ENCODE data around the gene SERPINB6. TPM values are rescaled to one million over a fixed set of nuclear protein-coding genes. Genes with fewer than 3 reads are reported as not detected.
"Not testable (repeated sequence)": the region's sequence is repeated elsewhere in the genome, so short reads cannot be mapped to it uniquely, and the experiment has no call there.

Gene SERPINB6
- total RNA-seq, 2 experiments from 2014 or later = 85.3 to 85.6 TPM

GRCh38 chr6:2917065-2917464 lies 54.3 kb downstream of the SERPINB6 start:
- DNase-seq = no peak
- peaks cover 2% of the 10 kb centered on the region for H3K27me3 Mint-ChIP-seq
- H3K36me3 Mint-ChIP-seq = peaks cover 6% of the 10 kb centered on the region
- H3K9me3 Mint-ChIP-seq = peaks cover 3% of the 10 kb centered on the region
- POLR2A ChIA-PET = interaction anchor here (1.0 kb wide), 1 partner anchor 40 kb away, joined by 3 read pairs; no protein-coding TSS in a partner anchor
- peaks cover 16% of the 10 kb centered on the region for H3K4me1 Mint-ChIP-seq
- no peak overlapping the region for H3K4me3 Mint-ChIP-seq
- no peak overlapping the region for H3K27ac Mint-ChIP-seq
- ATAC-seq (ENCODE audit: low read depth) = no peak

GRCh38 chr6:2916158-2916925 lies 55.0 kb downstream of the SERPINB6 start:
- H3K9me3 Mint-ChIP-seq = peaks cover 3% of the 10 kb centered on the region
- POLR2A ChIA-PET = interaction anchor here (1.0 to 1.1 kb wide), 2 partner anchors 40 to 75 kb away, joined by 3 read pairs; partner anchors contain the start of gene SERPINB1
- H3K4me1 Mint-ChIP-seq = peaks cover 21% of the 10 kb centered on the region
- H3K36me3 Mint-ChIP-seq = peaks cover 6% of the 10 kb centered on the region
- H3K27me3 Mint-ChIP-seq = no peaks in the 10 kb centered on the region
- H3K27ac Mint-ChIP-seq = no peak overlapping the region
- no peak overlapping the region for H3K4me3 Mint-ChIP-seq
- ATAC-seq (ENCODE audit: low read depth) (no peak), DNase-seq (no peak)

- ATAC-seq (ENCODE audit: low read depth) (no peak), DNase-seq (no peak)
- H3K36me3 Mint-ChIP-seq = peaks cover 6% of the 10 kb centered on the region
- H3K27me3 Mint-ChIP-seq = no peaks in the 10 kb centered on the region
- no peak overlapping the region for H3K27ac Mint-ChIP-seq
- H3K4me1 Mint-ChIP-seq = peaks cover 22% of the 10 kb centered on the region
- no peak overlapping the region for H3K4me3 Mint-ChIP-seq
- H3K9me3 Mint-ChIP-seq = peaks cover 3% of the 10 kb centered on the region
- POLR2A ChIA-PET = no interaction called here
These were observed 56.2 kb downstream of the SERPINB6 start for GRCh38 chr6:2915150-2915549.

GRCh38 chr6:2914318-2914660 lies 57.1 kb downstream of the SERPINB6 start:
- H3K4me1 Mint-ChIP-seq = peaks cover 26% of the 10 kb centered on the region
- ATAC-seq (ENCODE audit: low read depth) (no peak), DNase-seq (no peak)
- no peak overlapping the region for H3K27ac Mint-ChIP-seq
- H3K4me3 Mint-ChIP-seq = no peak overlapping the region
- POLR2A ChIA-PET = interaction anchor here (1.3 kb wide), 1 partner anchor 12 kb away, joined by 4 read pairs; no protein-coding TSS in a partner anchor
- H3K9me3 Mint-ChIP-seq = peaks cover 1% of the 10 kb centered on the region
- no peaks in the 10 kb centered on the region for H3K27me3 Mint-ChIP-seq
- peaks cover 2% of the 10 kb centered on the region for H3K36me3 Mint-ChIP-seq

GRCh38 chr6:2913621-2914317 lies 57.6 kb downstream of the SERPINB6 start:
- H3K4me3 Mint-ChIP-seq = no peak overlapping the region
- POLR2A ChIA-PET = interaction anchor here (1.3 kb wide), 1 partner anchor 12 kb away, joined by 4 read pairs; no protein-coding TSS in a partner anchor
- no peaks in the 10 kb centered on the region for H3K36me3 Mint-ChIP-seq
- no peaks in the 10 kb centered on the region for H3K27me3 Mint-ChIP-seq
- H3K9me3 Mint-ChIP-seq = no peaks in the 10 kb centered on the region
- DNase-seq (no peak), ATAC-seq (ENCODE audit: low read depth) (no peak)
- peaks cover 22% of the 10 kb centered on the region for H3K4me1 Mint-ChIP-seq
- H3K27ac Mint-ChIP-seq = peak overlapping the region; percentile 30

- no peak for DNase-seq
- Mint-ChIP-seq H3K27ac (no peak overlapping the region), H3K36me3 (no peaks in the 10 kb centered on the region), H3K27me3 (peaks cover 1% of the 10 kb centered on the region), H3K4me3 (no peak overlapping the region), H3K9me3 (peaks cover 4% of the 10 kb centered on the region), H3K4me1 (peaks cover 23% of the 10 kb centered on the region)
- POLR2A ChIA-PET = interaction anchor here (0.7 to 1.8 kb wide), 6 partner anchors 9 to 69 kb away, joined by 3 to 13 read pairs (median 5); partner anchors contain the start of gene SERPINB1
- ATAC-seq (ENCODE audit: low read depth) = no peak
These were observed 60.2 kb downstream of the SERPINB6 start for GRCh38 chr6:2911171-2911570.

GRCh38 chr6:2909718-2910117 lies 61.6 kb downstream of the SERPINB6 start:
- peaks cover 4% of the 10 kb centered on the region for H3K9me3 Mint-ChIP-seq
- H3K36me3 Mint-ChIP-seq = no peaks in the 10 kb centered on the region
- POLR2A ChIA-PET = interaction anchor here (0.6 kb wide), 1 partner anchor 27 kb away, joined by 4 read pairs; no protein-coding TSS in a partner anchor
- no peak for DNase-seq
- H3K4me1 Mint-ChIP-seq = peaks cover 26% of the 10 kb centered on the region
- peaks cover 3% of the 10 kb centered on the region for H3K27me3 Mint-ChIP-seq
- H3K27ac Mint-ChIP-seq = peak overlapping the region; percentile 18
- ATAC-seq (ENCODE audit: low read depth) = no peak
- H3K4me3 Mint-ChIP-seq = no peak overlapping the region

GRCh38 chr6:2909051-2909606 lies 62.2 kb downstream of the SERPINB6 start:
- H3K4me1 Mint-ChIP-seq = peaks cover 26% of the 10 kb centered on the region
- POLR2A ChIA-PET = interaction anchor here (1.3 kb wide), 1 partner anchor 33 kb away, joined by 3 read pairs; no protein-coding TSS in a partner anchor
- DNase-seq; ATAC-seq (ENCODE audit: low read depth); H3K9me3 Mint-ChIP-seq; H3K4me3 Mint-ChIP-seq; H3K27me3 Mint-ChIP-seq; H3K36me3 Mint-ChIP-seq: not testable (repeated sequence)
- peak overlapping the region; percentile 18 for H3K27ac Mint-ChIP-seq

- not testable (repeated sequence) for ATAC-seq (ENCODE audit: low read depth)
These were observed 62.9 kb downstream of the SERPINB6 start for GRCh38 chr6:2908516-2908915.

GRCh38 chr6:2903411-2904185 lies 67.8 kb downstream of the SERPINB6 start:
- not testable (repeated sequence) for DNase-seq; ATAC-seq (ENCODE audit: low read depth); H3K27ac Mint-ChIP-seq; H3K27me3 Mint-ChIP-seq; H3K9me3 Mint-ChIP-seq
- H3K4me1 Mint-ChIP-seq = peaks cover 45% of the 10 kb centered on the region
- peak overlapping the region; percentile 99 for H3K4me3 Mint-ChIP-seq
- POLR2A ChIA-PET = interaction anchor here (0.6 to 2.0 kb wide), 13 partner anchors 22 to 371 kb away, joined by 3 to 20 read pairs (median 4); partner anchors contain the start of gene SERPINB1
- H3K36me3 Mint-ChIP-seq = peaks cover 31% of the 10 kb centered on the region

More at GRCh38 chr6:2908516-2908915, 62.9 kb downstream of the SERPINB6 start:
- H3K36me3 Mint-ChIP-seq, H3K4me3 Mint-ChIP-seq, H3K27me3 Mint-ChIP-seq, H3K9me3 Mint-ChIP-seq, DNase-seq, H3K27ac Mint-ChIP-seq: not testable (repeated sequence)
- POLR2A ChIA-PET = interaction anchor here (1.3 kb wide), 1 partner anchor 33 kb away, joined by 3 read pairs; no protein-coding TSS in a partner anchor
- peaks cover 26% of the 10 kb centered on the region for H3K4me1 Mint-ChIP-seq

GRCh38 chr6:2901645-2902502 lies 69.5 kb downstream of the SERPINB6 start:
- H3K9me3 Mint-ChIP-seq; H3K27me3 Mint-ChIP-seq; ATAC-seq (ENCODE audit: low read depth); DNase-seq: not testable (repeated sequence)
- H3K27ac Mint-ChIP-seq = peak overlapping the region; percentile 94
- H3K4me1 Mint-ChIP-seq = peaks cover 46% of the 10 kb centered on the region
- peak overlapping the region; percentile 99 for H3K4me3 Mint-ChIP-seq
- POLR2A ChIA-PET = interaction anchor here (0.7 to 2.1 kb wide), 13 partner anchors 8 to 99 kb away, joined by 3 to 20 read pairs (median 5); partner anchors contain the start of gene SERPINB1
- peaks cover 41% of the 10 kb centered on the region for H3K36me3 Mint-ChIP-seq
